H1 (cell line): ENCODE data around the gene CNOT10. TPM values are rescaled to one million over a fixed set of nuclear protein-coding genes. Genes with fewer than 3 reads are reported as not detected.

Experiments
- CTCF ChIA-PET: fragments of 300-600 bp; sonication (Branson Sonifier 250); formaldehyde crosslinking; loops from one replicate; lab custom pipeline; 2021; ENCODE audit not compliant: partially characterized antibody; lab: Charles Lee
- POLR2A ChIA-PET: fragments of 300-600 bp; sonication (Branson Sonifier 250); formaldehyde crosslinking; loops from one replicate; lab custom pipeline; 2021; ENCODE audit warnings: inconsistent platforms; ENCODE audit not compliant: partially characterized antibody; lab: Charles Lee
- DNase-seq, 2 experiments: peaks; one replicate each; pipeline versions ENCODE4 v3.0.0 to v3.0.0-alpha.2; 2010 to 2022; ENCODE audit warnings: low spot score in 2 of 2, low read depth in 1 of 2, mixed read lengths in 1 of 2
- FAIRE-seq: peaks from 2 replicates; lab custom pipeline; 2011; peaks lifted over from hg19 to GRCh38; lab: Jason Lieb, UNC
- H2AFZ ChIP-seq: 2 replicates; pipeline ENCODE4 v1.8.1; 2012; ENCODE audit warnings: low read length, inconsistent platforms
- H2AK5ac ChIP-seq: 2 replicates; pipeline ENCODE4 v1.6.1; 2013; ENCODE audit warnings: low read depth, low read length
- H2BK120ac ChIP-seq: replicated peaks from 2 replicates; pipeline ENCODE3; 2013; ENCODE audit warnings: low read depth, low read length, inconsistent platforms
- H2BK12ac ChIP-seq: 2 replicates; pipeline ENCODE4 v1.6.1; 2013; ENCODE audit warnings: low read depth, low read length
- H2BK15ac ChIP-seq: 2 replicates; pipeline ENCODE4 v1.6.1; 2013; ENCODE audit warnings: low read length
- H2BK20ac ChIP-seq: 2 replicates; pipeline ENCODE4 v1.6.1; 2013; ENCODE audit warnings: low read length
- H2BK5ac ChIP-seq: 2 replicates; pipeline ENCODE4 v1.6.1; 2013; ENCODE audit warnings: low read depth, low read length
- H3K14ac ChIP-seq: 2 replicates; pipeline ENCODE4 v1.6.1; 2013; ENCODE audit warnings: inconsistent platforms; ENCODE audit not compliant: insufficient read length
- H3K18ac ChIP-seq: 2 replicates; pipeline ENCODE4 v1.6.1; 2013; ENCODE audit warnings: low read length; ENCODE audit errors: extremely low read depth
- H3K23ac ChIP-seq: 2 replicates; pipeline ENCODE4 v1.6.1; 2013; ENCODE audit warnings: inconsistent platforms; ENCODE audit not compliant: insufficient read length
- H3K23me2 ChIP-seq: 2 replicates; pipeline ENCODE4 v1.6.1; 2013; ENCODE audit warnings: low read depth, low read length
- H3K27ac ChIP-seq: 2 replicates; pipeline ENCODE4 v1.6.1; 2011; ENCODE audit warnings: low read depth, low read length, inconsistent platforms
- H3K27me3 ChIP-seq, 4 experiments: replicated peaks in 1 of 4; 1 replicate in 1 of 4; 2 replicates in 3 of 4; pipeline versions ENCODE4 v1.6.1 to v1.8.1; 2011 to 2013; ENCODE audit warnings: low read length in 3 of 4, mild to moderate bottlenecking in 3 of 4, inconsistent platforms in 2 of 4, mixed read lengths in 2 of 4, moderate library complexity in 1 of 4; ENCODE audit not compliant: control insufficient read depth in 3 of 4, insufficient read depth in 3 of 4; ENCODE audit errors: extremely low read depth in 1 of 4
- H3K36me3 ChIP-seq, 4 experiments: 2 replicates each; pipeline versions ENCODE4 v1.6.1 to v1.8.1; 2011 to 2013; ENCODE audit warnings: mild to moderate bottlenecking in 4 of 4, low read length in 3 of 4, moderate library complexity in 2 of 4, control low read depth in 1 of 4, inconsistent platforms in 1 of 4; ENCODE audit not compliant: insufficient read depth in 4 of 4, control insufficient read depth in 2 of 4
- H3K4ac ChIP-seq: replicated peaks from 2 replicates; pipeline ENCODE3; 2013; ENCODE audit warnings: low read length, low read depth, mixed read lengths, inconsistent platforms; ENCODE audit not compliant: insufficient read length
- H3K4me1 ChIP-seq, 4 experiments: replicated peaks in 1 of 4; 1 replicate in 1 of 4; 2 replicates in 3 of 4; pipeline versions ENCODE4 v1.6.1 to v1.8.1; 2011 to 2013; ENCODE audit warnings: low read length in 3 of 4, inconsistent platforms in 2 of 4, mixed read lengths in 1 of 4; ENCODE audit not compliant: insufficient read depth in 4 of 4, control insufficient read depth in 3 of 4
- H3K4me2 ChIP-seq, 2 experiments: 2 replicates each; pipeline versions ENCODE4 v1.6.1 to v1.8.1; 2011 to 2013; ENCODE audit warnings: low read depth in 2 of 2, low read length in 2 of 2, control low read depth in 1 of 2, inconsistent platforms in 1 of 2, mild to moderate bottlenecking in 1 of 2; ENCODE audit not compliant: insufficient read depth in 1 of 2
- H3K4me3 ChIP-seq, 4 experiments: fragments of 200-600, 300-600 bp in 1 of 4; sonication (generic), shearing (Covaris generic), sonication (Bioruptor Twin) in 1 of 4; 2 replicates each; pipeline versions ENCODE4 v1.5.1 to v1.8.1; 2011 to 2016; ENCODE audit warnings: low read length in 4 of 4, low read depth in 3 of 4, control low read depth in 2 of 4, inconsistent platforms in 2 of 4, mild to moderate bottlenecking in 2 of 4, mixed read lengths in 1 of 4, moderate library complexity in 1 of 4; ENCODE audit not compliant: insufficient read depth in 2 of 4; ENCODE audit errors: extremely low read depth in 1 of 4
- H3K56ac ChIP-seq: replicated peaks from 2 replicates; pipeline ENCODE3; 2013; ENCODE audit warnings: low read depth, mild to moderate bottlenecking, mixed read lengths, low read length, inconsistent platforms; ENCODE audit not compliant: insufficient read length
- H3K79me1 ChIP-seq: 2 replicates; pipeline ENCODE4 v1.6.1; 2013; ENCODE audit warnings: low read depth, low read length, control low read depth
- H3K79me2 ChIP-seq, 2 experiments: 2 replicates each; pipeline versions ENCODE4 v1.6.1 to v1.8.1; 2012 to 2013; ENCODE audit warnings: low read length in 2 of 2, mild to moderate bottlenecking in 2 of 2, inconsistent platforms in 1 of 2; ENCODE audit not compliant: insufficient read depth in 2 of 2, control insufficient read depth in 1 of 2
- H3K9ac ChIP-seq, 4 experiments: replicated peaks in 1 of 4; 1 replicate in 1 of 4; 2 replicates in 3 of 4; pipeline versions ENCODE4 v1.6.1 to v1.8.1; 2011 to 2013; ENCODE audit warnings: low read depth in 3 of 4, low read length in 3 of 4, control low read depth in 2 of 4, mild to moderate bottlenecking in 2 of 4, moderate library complexity in 2 of 4, inconsistent platforms in 1 of 4; ENCODE audit errors: extremely low read depth in 1 of 4
- H3K9me3 ChIP-seq, 2 experiments: 2 replicates each; pipeline versions ENCODE4 v1.6.1 to v1.8.1; 2012 to 2013; ENCODE audit warnings: mild to moderate bottlenecking in 2 of 2, moderate library complexity in 2 of 2, control low read depth in 1 of 2, inconsistent platforms in 1 of 2, low read depth in 1 of 2, low read length in 1 of 2, mixed read lengths in 1 of 2; ENCODE audit not compliant: insufficient read depth in 2 of 2
- H4K20me1 ChIP-seq, 2 experiments: replicated peaks in 1 of 2; 2 replicates each; pipeline versions ENCODE3 to v1.8.1; 2011 to 2013; ENCODE audit warnings: inconsistent platforms in 2 of 2, low read length in 2 of 2, mild to moderate bottlenecking in 1 of 2; ENCODE audit not compliant: insufficient read depth in 2 of 2, control insufficient read depth in 1 of 2
- H4K5ac ChIP-seq: 2 replicates; pipeline ENCODE4 v1.6.1; 2013; ENCODE audit warnings: low read length, low read depth, mixed read lengths, inconsistent platforms; ENCODE audit not compliant: insufficient read length
- H4K8ac ChIP-seq: 2 replicates; pipeline ENCODE4 v1.8.0; 2013; ENCODE audit warnings: mild to moderate bottlenecking, moderate library complexity, low read length, inconsistent platforms; ENCODE audit not compliant: insufficient read depth; ENCODE audit errors: extremely low read depth
- H4K91ac ChIP-seq: replicated peaks from 2 replicates; pipeline ENCODE3; 2013; ENCODE audit warnings: low read length, mixed read lengths, inconsistent platforms; ENCODE audit not compliant: insufficient read length
- ATF2 ChIP-seq: IDR thresholded peaks from 2 replicates; pipeline ENCODE4 v1.6.1; 2012; ENCODE audit warnings: low read length, inconsistent platforms
- BACH1 ChIP-seq: IDR thresholded peaks from 2 replicates; pipeline ENCODE4 v1.6.1; 2012; ENCODE audit warnings: low read length, improper control_type of control experiment
- CHD2 ChIP-seq: IDR thresholded peaks from 2 replicates; pipeline ENCODE4 v1.6.1; 2012; ENCODE audit warnings: low read length, improper control_type of control experiment
- GABPA ChIP-seq: IDR thresholded peaks from 2 replicates; pipeline ENCODE4 v1.6.1; 2011; ENCODE audit warnings: mild to moderate bottlenecking, low read length, moderate library complexity, borderline replicate concordance; ENCODE audit not compliant: insufficient read depth
- KDM4A ChIP-seq: IDR thresholded peaks from one replicate; pipeline ENCODE4 v1.7.1; 2012; ENCODE audit warnings: low read depth, mild to moderate bottlenecking, moderate library complexity, low read length, inconsistent platforms; ENCODE audit not compliant: severe bottlenecking
- PHF8 ChIP-seq: fragments of 200-600 bp; sonication (generic); conservative IDR thresholded peaks from 2 replicates; pipeline ENCODE4 v1.7.1; 2012; ENCODE audit warnings: low read depth, mild to moderate bottlenecking, inconsistent platforms, low read length, moderate library complexity
- SIX5 ChIP-seq: IDR thresholded peaks from 2 replicates; pipeline ENCODE4 v1.6.1; 2011; ENCODE audit warnings: mild to moderate bottlenecking, low read depth, low read length
- USF2 ChIP-seq: IDR thresholded peaks from 2 replicates; pipeline ENCODE4 v1.6.1; 2011; ENCODE audit warnings: low read length, improper control_type of control experiment
- WGBS, 2 experiments: shearing (Covaris generic) in 1 of 2; methylation state at CpG; one replicate each; pipeline versions ENCODE4 v1.1.6 to v1.1.7; 2013 to 2015; ENCODE audit warnings: low lambda C conversion rate in 2 of 2, mixed read lengths in 2 of 2, inconsistent platforms in 1 of 2, low coverage in 1 of 2, missing lambda C conversion rate in 1 of 2; ENCODE audit not compliant: insufficient replicate concordance in 2 of 2, insufficient coverage in 1 of 2, insufficient read length in 1 of 2; ENCODE audit errors: extremely low coverage in 1 of 2, missing lambda C conversion rate in 1 of 2; 5-methylcytosine and 5-hydroxymethylcytosine counted together
- polyA plus RNA-seq, 7 experiments: library from polyadenylated mRNA; depleted of rRNA in 3 of 7; stranded (reverse) in 5 of 7; unstranded in 2 of 7; fragments of >200 nt in 5 of 7; fragments of 200-250 nt in 2 of 7; gene quantifications; 1 replicate in 5 of 7; 2 replicates in 1 of 7; 4 replicates in 1 of 7; pipeline versions ENCODE4 v1.2.1 to v1.2.3, GENCODE V29; 2011 to 2013; ENCODE audit warnings: missing spikeins in 2 of 7, mixed read lengths in 2 of 7
- total RNA-seq: library from RNA; stranded (reverse); fragmentation: NEBNext Ultra II Directional; extraction: Animal tissue kit (Norgen Biotek cat#: 25700); gene quantifications from 2 replicates; pipeline ENCODE4 v1.2.1, GENCODE V29; 2021

CNOT10 gene
- total and polyA plus RNA-seq, 2 of the 8 experiments (the other 6 are each of a cell fraction or from before 2014, with no cell fraction given): 39.9 to 55.9 TPM

- Histone ChIP-seq H3K9ac (no peak overlapping the region), H4K8ac (no peak overlapping the region), H4K91ac (no peak overlapping the region), H3K23ac (no peak overlapping the region), H3K27ac (no peak overlapping the region), H2AK5ac (no peak overlapping the region), H3K23me2 (no peaks in the 10 kb centered on the region), H2BK20ac (no peak overlapping the region), H4K20me1 (no peaks in the 10 kb centered on the region), H3K14ac (no peak overlapping the region), H3K4ac (no peak overlapping the region), H3K4me2 (no peak overlapping the region), H2BK120ac (no peak overlapping the region), H3K4me1 (no peaks in the 10 kb centered on the region), H3K9me3 (peaks cover 7 to 8% of the 10 kb centered on the region in 2 experiments; a peak in 2 of 4 replicates), H3K79me1 (no peaks in the 10 kb centered on the region), H3K36me3 (no peaks in the 10 kb centered on the region), H2BK12ac (no peak overlapping the region), H3K18ac (no peak overlapping the region), H3K27me3 (no peaks in the 10 kb centered on the region), H4K5ac (no peak overlapping the region), H2BK5ac (no peak overlapping the region), H3K4me3 (no peak overlapping the region), H2AFZ (peak overlapping the region; percentile 70; the same call in 1 of the 2 replicates), H3K56ac (no peak overlapping the region), H3K79me2 (no peaks in the 10 kb centered on the region), H2BK15ac (no peak overlapping the region)
- no peak for FAIRE-seq
- TF ChIP-seq KDM4A: no peak
- TF ChIP-seq GABPA: no peak
- no peak for TF ChIP-seq PHF8
- no peak for TF ChIP-seq CHD2
- TF ChIP-seq USF2: no peak
- TF ChIP-seq ATF2: no peak
- TF ChIP-seq BACH1: no peak
- TF ChIP-seq SIX5: no peak
- 79% methylated on average over 2 of the region's 2 CpGs; no CpG with 5 or more reads in 1 of the 2 experiments for WGBS, 2 experiments
- POLR2A ChIA-PET: interaction anchor here (1.8 kb wide), 1 partner anchor 9 kb away, joined by 5 read pairs; no protein-coding TSS in a partner anchor
- CTCF ChIA-PET: interaction anchor here (4.0 kb wide), 1 partner anchor 165 kb away, joined by 22 read pairs; no protein-coding TSS in a partner anchor
- no peak for DNase-seq
These were observed 9.8 kb upstream of the CNOT10 start for GRCh38 chr3:32675164-32675563.
